Activated CD8-positive, alpha-beta T cell treated with anti-CD3 and anti-CD28 coated beads, Interleukin-2, amount 10 ng/mL, durations not matched to agents 7 days and 5 days (primary cell): ENCODE results near the gene CNP. TPM values are rescaled to one million over a fixed set of nuclear protein-coding genes. Genes with fewer than 3 reads are reported as not detected.

Experiments
- ATAC-seq: fragments of 150-1000 bp; cut with Tn5 transposase; one replicate; pipeline ENCODE4 v1.10.0; 2021; ENCODE audit warnings: moderate library complexity
- CTCF ChIA-PET: fragments of 350-600 bp; sonication (Branson Sonifier 250); formaldehyde crosslinking; loops from one replicate; lab custom pipeline; 2021; ENCODE audit warnings: antibody characterized with exemption; lab: Charles Lee
- POLR2A ChIA-PET: fragments of 350-600 bp; sonication (Branson Sonifier 250); formaldehyde crosslinking; loops from one replicate; lab custom pipeline; 2021; ENCODE audit warnings: antibody characterized with exemption; lab: Charles Lee
- DNase-seq: peaks from one replicate; pipeline ENCODE4 v3.0.0-alpha.2; 2020
- H3K27ac Mint-ChIP-seq: one replicate; pipeline ENCODE4 v1.8.0; 2021; ENCODE audit warnings: mild to moderate bottlenecking, mixed read lengths
- H3K27me3 Mint-ChIP-seq: one replicate; pipeline ENCODE4 v1.8.0; 2021; ENCODE audit warnings: low read depth, mixed read lengths
- H3K36me3 Mint-ChIP-seq: one replicate; pipeline ENCODE4 v1.8.0; 2021; ENCODE audit warnings: low read depth, mixed read lengths
- H3K4me1 Mint-ChIP-seq: one replicate; pipeline ENCODE4 v1.8.0; 2021; ENCODE audit warnings: low read depth, mixed read lengths
- H3K4me3 Mint-ChIP-seq: one replicate; pipeline ENCODE4 v1.8.0; 2021; ENCODE audit warnings: mild to moderate bottlenecking, mixed read lengths
- H3K9me3 Mint-ChIP-seq: one replicate; pipeline ENCODE4 v1.8.0; 2022; ENCODE audit warnings: mixed read lengths; ENCODE audit not compliant: insufficient read depth
- total RNA-seq, 2 experiments: library from RNA; stranded (reverse); gene quantifications; one replicate each; pipeline ENCODE4 v1.2.3, GENCODE V29; 2021

Gene CNP
- total RNA-seq, 2 experiments from 2014 or later, result 93.4 to 94.6 TPM

- Mint-ChIP-seq H3K36me3 (peaks cover 24% of the 10 kb centered on the region), H3K4me1 (peaks cover 44% of the 10 kb centered on the region), H3K27me3 (no peaks in the 10 kb centered on the region), H3K27ac (peak overlapping the region; percentile 83), H3K9me3 (no peaks in the 10 kb centered on the region), H3K4me3 (peak overlapping the region; percentile 83)
- POLR2A ChIA-PET, result interaction anchor here (0.5 to 5.5 kb wide), 19 partner anchors 14 to 440 kb away, joined by 3 to 60 read pairs (median 7); partner anchors contain the start of genes ACLY, DHX58, DNAJC7 and KAT2A
- CTCF ChIA-PET, result interaction anchor here (0.9 to 5.4 kb wide), 14 partner anchors 35 to 215 kb away, joined by 4 to 25 read pairs (median 5); partner anchors contain the start of genes ACLY, DHX58, DNAJC7 and KAT2A
- peak; percentile 74 for DNase-seq
- ATAC-seq, result peak; percentile 62
Observed at GRCh38 chr17:41965694-41966462, 717 bp upstream of the CNP start.

GRCh38 chr17:41967141-41967920 is 736 bp downstream of the CNP start:
- POLR2A ChIA-PET, result interaction anchor here (0.8 to 5.5 kb wide), 12 partner anchors 13 to 439 kb away, joined by 3 to 60 read pairs (median 8); partner anchors contain the start of genes ACLY, DHX58, DNAJC7 and KAT2A
- Mint-ChIP-seq H3K9me3 (no peaks in the 10 kb centered on the region), H3K36me3 (peaks cover 33% of the 10 kb centered on the region), H3K4me1 (peaks cover 47% of the 10 kb centered on the region), H3K27ac (peak overlapping the region; percentile 82), H3K4me3 (peak overlapping the region; percentile 83), H3K27me3 (no peaks in the 10 kb centered on the region)
- DNase-seq (peak; percentile 59), ATAC-seq (no peak)
- CTCF ChIA-PET, result interaction anchor here (0.8 to 5.4 kb wide), 6 partner anchors 9 to 156 kb away, joined by 3 to 25 read pairs (median 10); partner anchors contain the start of genes DNAJC7, NKIRAS2, ODAD4 and P3H4

GRCh38 chr17:41967921-41968578 is 1.5 kb downstream of the CNP start:
- ChIA-PET CTCF (interaction anchor here (0.8 to 3.1 kb wide), 3 partner anchors 8 to 157 kb away, joined by 3 to 16 read pairs (median 3); partner anchors contain the start of genes DNAJC7 and P3H4), POLR2A (interaction anchor here (0.6 to 5.5 kb wide), 8 partner anchors 12 to 152 kb away, joined by 3 to 60 read pairs (median 8); partner anchors contain the start of genes DHX58, DNAJC7 and KAT2A)
- peak overlapping the region; percentile 82 for H3K27ac Mint-ChIP-seq
- no peak for ATAC-seq
- DNase-seq, result no peak
- no peaks in the 10 kb centered on the region for H3K27me3 Mint-ChIP-seq
- no peaks in the 10 kb centered on the region for H3K9me3 Mint-ChIP-seq
- H3K4me3 Mint-ChIP-seq, result peak overlapping the region; percentile 83
- H3K4me1 Mint-ChIP-seq, result peaks cover 42% of the 10 kb centered on the region
- peaks cover 38% of the 10 kb centered on the region for H3K36me3 Mint-ChIP-seq

GRCh38 chr17:41968676-41969075 is 2.1 kb downstream of the CNP start:
- Mint-ChIP-seq H3K27me3 (no peaks in the 10 kb centered on the region), H3K36me3 (peaks cover 44% of the 10 kb centered on the region), H3K4me3 (no peak overlapping the region), H3K4me1 (peaks cover 42% of the 10 kb centered on the region), H3K9me3 (no peaks in the 10 kb centered on the region), H3K27ac (peak overlapping the region; percentile 5)
- DNase-seq (no peak), ATAC-seq (no peak)
- ChIA-PET CTCF (no interaction called here), POLR2A (interaction anchor here (3.2 to 5.5 kb wide), 3 partner anchors 20 to 145 kb away, joined by 8 to 60 read pairs (median 41); partner anchors contain the start of genes DHX58 and DNAJC7)

DNA sequence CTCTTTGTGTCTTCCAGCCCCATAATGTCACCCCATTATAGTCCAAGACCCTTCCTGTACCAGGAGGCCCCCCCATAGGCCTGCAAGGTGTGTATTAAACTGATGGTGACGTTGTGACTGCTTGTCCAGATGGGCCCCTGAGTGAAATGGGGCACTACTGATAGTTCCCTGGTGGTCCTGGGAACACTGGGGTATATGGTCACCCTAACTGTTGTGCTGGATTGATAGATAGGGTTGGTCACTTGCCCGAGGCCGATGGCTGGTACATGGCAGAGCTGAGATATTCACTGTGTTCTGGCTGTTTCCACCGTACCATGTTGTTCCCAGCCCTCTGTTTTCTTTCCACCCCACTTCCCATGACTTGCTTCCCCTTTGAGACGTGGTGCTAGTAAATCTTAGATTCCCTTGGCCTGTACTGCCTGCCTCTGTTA is 4.3 kb downstream of the CNP start:
- Mint-ChIP-seq H3K36me3 (peaks cover 56% of the 10 kb centered on the region), H3K9me3 (no peaks in the 10 kb centered on the region), H3K4me3 (no peak overlapping the region), H3K4me1 (peaks cover 31% of the 10 kb centered on the region), H3K27me3 (no peaks in the 10 kb centered on the region), H3K27ac (no peak overlapping the region)
- DNase-seq (no peak), ATAC-seq (no peak)
- POLR2A ChIA-PET, result no interaction called here
- CTCF ChIA-PET, result no interaction called here

- Mint-ChIP-seq H3K9me3 (no peaks in the 10 kb centered on the region), H3K27me3 (no peaks in the 10 kb centered on the region), H3K27ac (no peak overlapping the region), H3K4me1 (peaks cover 28% of the 10 kb centered on the region), H3K36me3 (peaks cover 65% of the 10 kb centered on the region), H3K4me3 (no peak overlapping the region)
- CTCF ChIA-PET, result interaction anchor here (1.9 kb wide), 1 partner anchor 9 kb away, joined by 6 read pairs; no protein-coding TSS in a partner anchor
- POLR2A ChIA-PET, result interaction anchor here (0.6 to 2.2 kb wide), 2 partner anchors 10 to 99 kb away, joined by 3 to 6 read pairs; no protein-coding TSS in a partner anchor
- ATAC-seq (no peak), DNase-seq (no peak)
Observed at GRCh38 chr17:41971721-41972523, 5.3 kb downstream of the CNP start.

- ChIA-PET POLR2A (interaction anchor here (0.6 to 2.2 kb wide), 4 partner anchors 9 to 98 kb away, joined by 3 to 6 read pairs (median 3); partner anchors contain the start of gene ODAD4), CTCF (interaction anchor here (1.9 kb wide), 1 partner anchor 9 kb away, joined by 6 read pairs; no protein-coding TSS in a partner anchor)
- Mint-ChIP-seq H3K4me1 (peaks cover 22% of the 10 kb centered on the region), H3K27ac (no peak overlapping the region), H3K27me3 (no peaks in the 10 kb centered on the region), H3K4me3 (no peak overlapping the region), H3K9me3 (no peaks in the 10 kb centered on the region), H3K36me3 (peaks cover 71% of the 10 kb centered on the region)
- DNase-seq (no peak), ATAC-seq (no peak)
Observed at GRCh38 chr17:41972571-41973407, 6.2 kb downstream of the CNP start.

- ChIA-PET POLR2A (interaction anchor here (0.7 to 2.2 kb wide), 4 partner anchors 8 to 140 kb away, joined by 3 to 6 read pairs (median 3); partner anchors contain the start of genes DHX58 and ODAD4), CTCF (interaction anchor here (1.9 kb wide), 1 partner anchor 10 kb away, joined by 6 read pairs; no protein-coding TSS in a partner anchor)
- no peak for ATAC-seq
- Mint-ChIP-seq H3K4me1 (peaks cover 16% of the 10 kb centered on the region), H3K27me3 (no peaks in the 10 kb centered on the region), H3K9me3 (no peaks in the 10 kb centered on the region), H3K36me3 (peaks cover 71% of the 10 kb centered on the region), H3K4me3 (no peak overlapping the region), H3K27ac (peak overlapping the region; percentile 7)
- no peak for DNase-seq
Observed at GRCh38 chr17:41973408-41973811, 6.8 kb downstream of the CNP start.

GRCh38 chr17:41974031-41974430 is 7.4 kb downstream of the CNP start:
- H3K27me3 Mint-ChIP-seq, result no peaks in the 10 kb centered on the region
- DNase-seq, result no peak
- no peak for ATAC-seq
- CTCF ChIA-PET, result interaction anchor here (1.0 kb wide), 1 partner anchor 10 kb away, joined by 3 read pairs; no protein-coding TSS in a partner anchor
- H3K4me3 Mint-ChIP-seq, result no peak overlapping the region
- peaks cover 70% of the 10 kb centered on the region for H3K36me3 Mint-ChIP-seq
- H3K27ac Mint-ChIP-seq, result no peak overlapping the region
- no peaks in the 10 kb centered on the region for H3K9me3 Mint-ChIP-seq
- POLR2A ChIA-PET, result interaction anchor here (1.0 to 1.2 kb wide), 2 partner anchors 12 to 139 kb away, joined by 3 to 4 read pairs; partner anchors contain the start of gene DHX58
- H3K4me1 Mint-ChIP-seq, result peaks cover 11% of the 10 kb centered on the region
